Activated CD8-positive, alpha-beta T cell treated with anti-CD3 and anti-CD28 coated beads for 36 hours (primary cell): ENCODE results near the gene CBX7. TPM values are rescaled to one million over a fixed set of nuclear protein-coding genes. Genes with fewer than 3 reads are reported as not detected.

ENCODE experiments used
- ATAC-seq: fragments of 200-7000 bp; cut with Tn5 transposase; one replicate; pipeline ENCODE4 v1.10.0; 2021; ENCODE audit warnings: mild to moderate bottlenecking, moderate library complexity
- CTCF ChIA-PET: fragments of 350-600 bp; sonication (Branson Sonifier 250); formaldehyde crosslinking; loops from one replicate; lab custom pipeline; 2021; ENCODE audit warnings: antibody characterized with exemption; lab: Charles Lee
- POLR2A ChIA-PET: fragments of 350-600 bp; sonication (Branson Sonifier 250); formaldehyde crosslinking; loops from one replicate; lab custom pipeline; 2021; ENCODE audit warnings: antibody characterized with exemption; lab: Charles Lee
- DNase-seq: peaks from one replicate; pipeline ENCODE4 v3.0.0-alpha.2; 2020
- H3K27ac Mint-ChIP-seq: one replicate; pipeline ENCODE4 v1.8.0; 2021; ENCODE audit warnings: mild to moderate bottlenecking, mixed read lengths
- H3K27me3 Mint-ChIP-seq: one replicate; pipeline ENCODE4 v1.8.0; 2021; ENCODE audit warnings: mixed read lengths
- H3K36me3 Mint-ChIP-seq: one replicate; pipeline ENCODE4 v1.8.0; 2021; ENCODE audit warnings: low read depth, mixed read lengths
- H3K4me1 Mint-ChIP-seq: one replicate; pipeline ENCODE4 v1.8.0; 2021; ENCODE audit warnings: low read depth, mixed read lengths
- H3K4me3 Mint-ChIP-seq: one replicate; pipeline ENCODE4 v1.8.0; 2021; ENCODE audit warnings: mild to moderate bottlenecking, moderate library complexity, mixed read lengths
- H3K9me3 Mint-ChIP-seq: one replicate; pipeline ENCODE4 v1.8.0; 2021; ENCODE audit warnings: mixed read lengths
- CTCF ChIP-seq: fragments of 200-600 bp; IDR thresholded peaks from one replicate; pipeline ENCODE4 v1.8.0; 2022; ENCODE audit warnings: antibody characterized with exemption, mild to moderate bottlenecking
- intact Hi-C: fragments of 100-400 bp; cut with micrococcal nuclease; formaldehyde crosslinking; loops from one replicate; pipeline ENCODE4 v1.10.0; 2022
- total RNA-seq, 2 experiments: library from RNA; stranded (reverse); gene quantifications; one replicate each; pipeline ENCODE4 v1.2.3, GENCODE V29; 2021

Gene CBX7
- total RNA-seq, 2 experiments from 2014 or later, result 23.6 to 25.0 TPM

- TF ChIP-seq CTCF, result no peak
- intact Hi-C loops, result no loop called here
- peaks cover 7% of the 10 kb centered on the region for H3K36me3 Mint-ChIP-seq
- peak overlapping the region; percentile 98 for H3K27ac Mint-ChIP-seq
- DNase-seq (peak; percentile 54), ATAC-seq (no peak)
- no peak overlapping the region for H3K4me3 Mint-ChIP-seq
- no peaks in the 10 kb centered on the region for H3K27me3 Mint-ChIP-seq
- POLR2A ChIA-PET, result interaction anchor here (0.7 to 3.0 kb wide), 6 partner anchors 8 to 26 kb away, joined by 3 to 14 read pairs (median 4); partner anchors contain the start of gene APOBEC3G
- no peaks in the 10 kb centered on the region for H3K9me3 Mint-ChIP-seq
- CTCF ChIA-PET, result interaction anchor here (1.4 kb wide), 1 partner anchor 30 kb away, joined by 3 read pairs; no protein-coding TSS in a partner anchor
- peaks cover 80% of the 10 kb centered on the region for H3K4me1 Mint-ChIP-seq
Measured at GRCh38 chr22:39087881-39088684, 64.4 kb downstream of the CBX7 start.

GRCh38 chr22:39087098-39087497 is 65.4 kb downstream of the CBX7 start:
- Mint-ChIP-seq H3K27ac (peak overlapping the region; percentile 47), H3K36me3 (peaks cover 7% of the 10 kb centered on the region), H3K4me3 (no peak overlapping the region), H3K27me3 (no peaks in the 10 kb centered on the region), H3K4me1 (peaks cover 78% of the 10 kb centered on the region), H3K9me3 (no peaks in the 10 kb centered on the region)
- ChIA-PET CTCF (interaction anchor here (1.4 kb wide), 1 partner anchor 31 kb away, joined by 3 read pairs; no protein-coding TSS in a partner anchor), POLR2A (interaction anchor here (0.6 to 1.6 kb wide), 2 partner anchors 27 to 771 kb away, joined by 3 to 6 read pairs; no protein-coding TSS in a partner anchor)
- intact Hi-C loops, result no loop called here
- TF ChIP-seq CTCF, result no peak
- ATAC-seq, result no peak
- no peak for DNase-seq

GRCh38 chr22:39084666-39085065 is 67.8 kb downstream of the CBX7 start:
- POLR2A ChIA-PET, result interaction anchor here (1.0 to 1.1 kb wide), 2 partner anchors 14 to 16 kb away, joined by 3 read pairs; no protein-coding TSS in a partner anchor
- Mint-ChIP-seq H3K27ac (peak overlapping the region; percentile 2), H3K4me3 (no peak overlapping the region), H3K9me3 (no peaks in the 10 kb centered on the region), H3K4me1 (peaks cover 75% of the 10 kb centered on the region), H3K27me3 (no peaks in the 10 kb centered on the region), H3K36me3 (peaks cover 27% of the 10 kb centered on the region)
- ATAC-seq, result no peak
- CTCF ChIA-PET, result no interaction called here
- DNase-seq, result no peak
- TF ChIP-seq CTCF, result no peak
- intact Hi-C loops, result loop anchor here (5.0 kb wide), 1 partner anchor 33 kb away; no protein-coding TSS in a partner anchor

GRCh38 chr22:39083212-39084165 is 69.0 kb downstream of the CBX7 start:
- intact Hi-C loops, result loop anchor here (5.0 kb wide), 1 partner anchor 34 kb away; no protein-coding TSS in a partner anchor
- ChIA-PET CTCF (no interaction called here), POLR2A (interaction anchor here (1.1 kb wide), 1 partner anchor 35 kb away, joined by 4 read pairs; no protein-coding TSS in a partner anchor)
- Mint-ChIP-seq H3K27ac (peak overlapping the region; percentile 65), H3K4me3 (no peak overlapping the region), H3K4me1 (peaks cover 63% of the 10 kb centered on the region), H3K27me3 (no peaks in the 10 kb centered on the region), H3K9me3 (no peaks in the 10 kb centered on the region), H3K36me3 (peaks cover 29% of the 10 kb centered on the region)
- DNase-seq, result no peak
- no peak for TF ChIP-seq CTCF
- ATAC-seq, result no peak
